H1 (cell line): ENCODE results near the gene C19orf73. TPM values are rescaled to one million over a fixed set of nuclear protein-coding genes. Genes with fewer than 3 reads are reported as not detected.

Source experiments
- CTCF ChIA-PET: fragments of 300-600 bp; sonication (Branson Sonifier 250); formaldehyde crosslinking; loops from one replicate; lab custom pipeline; 2021; ENCODE audit not compliant: partially characterized antibody; lab: Charles Lee
- POLR2A ChIA-PET: fragments of 300-600 bp; sonication (Branson Sonifier 250); formaldehyde crosslinking; loops from one replicate; lab custom pipeline; 2021; ENCODE audit warnings: inconsistent platforms; ENCODE audit not compliant: partially characterized antibody; lab: Charles Lee
- DNase-seq, 2 experiments: peaks; one replicate each; pipeline versions ENCODE4 v3.0.0 to v3.0.0-alpha.2; 2010 to 2022; ENCODE audit warnings: low spot score in 2 of 2, low read depth in 1 of 2, mixed read lengths in 1 of 2
- FAIRE-seq: peaks from 2 replicates; lab custom pipeline; 2011; peaks lifted over from hg19 to GRCh38; lab: Jason Lieb, UNC
- H2AFZ ChIP-seq: 2 replicates; pipeline ENCODE4 v1.8.1; 2012; ENCODE audit warnings: low read length, inconsistent platforms
- H2AK5ac ChIP-seq: 2 replicates; pipeline ENCODE4 v1.6.1; 2013; ENCODE audit warnings: low read depth, low read length
- H2BK120ac ChIP-seq: replicated peaks from 2 replicates; pipeline ENCODE3; 2013; ENCODE audit warnings: low read depth, low read length, inconsistent platforms
- H2BK12ac ChIP-seq: 2 replicates; pipeline ENCODE4 v1.6.1; 2013; ENCODE audit warnings: low read depth, low read length
- H2BK15ac ChIP-seq: 2 replicates; pipeline ENCODE4 v1.6.1; 2013; ENCODE audit warnings: low read length
- H2BK20ac ChIP-seq: 2 replicates; pipeline ENCODE4 v1.6.1; 2013; ENCODE audit warnings: low read length
- H2BK5ac ChIP-seq: 2 replicates; pipeline ENCODE4 v1.6.1; 2013; ENCODE audit warnings: low read depth, low read length
- H3K14ac ChIP-seq: 2 replicates; pipeline ENCODE4 v1.6.1; 2013; ENCODE audit warnings: inconsistent platforms; ENCODE audit not compliant: insufficient read length
- H3K18ac ChIP-seq: 2 replicates; pipeline ENCODE4 v1.6.1; 2013; ENCODE audit warnings: low read length; ENCODE audit errors: extremely low read depth
- H3K23ac ChIP-seq: 2 replicates; pipeline ENCODE4 v1.6.1; 2013; ENCODE audit warnings: inconsistent platforms; ENCODE audit not compliant: insufficient read length
- H3K23me2 ChIP-seq: 2 replicates; pipeline ENCODE4 v1.6.1; 2013; ENCODE audit warnings: low read depth, low read length
- H3K27ac ChIP-seq: 2 replicates; pipeline ENCODE4 v1.6.1; 2011; ENCODE audit warnings: low read depth, low read length, inconsistent platforms
- H3K27me3 ChIP-seq, 4 experiments: replicated peaks in 1 of 4; 1 replicate in 1 of 4; 2 replicates in 3 of 4; pipeline versions ENCODE4 v1.6.1 to v1.8.1; 2011 to 2013; ENCODE audit warnings: low read length in 3 of 4, mild to moderate bottlenecking in 3 of 4, inconsistent platforms in 2 of 4, mixed read lengths in 2 of 4, moderate library complexity in 1 of 4; ENCODE audit not compliant: control insufficient read depth in 3 of 4, insufficient read depth in 3 of 4; ENCODE audit errors: extremely low read depth in 1 of 4
- H3K36me3 ChIP-seq, 4 experiments: 2 replicates each; pipeline versions ENCODE4 v1.6.1 to v1.8.1; 2011 to 2013; ENCODE audit warnings: mild to moderate bottlenecking in 4 of 4, low read length in 3 of 4, moderate library complexity in 2 of 4, control low read depth in 1 of 4, inconsistent platforms in 1 of 4; ENCODE audit not compliant: insufficient read depth in 4 of 4, control insufficient read depth in 2 of 4
- H3K4ac ChIP-seq: replicated peaks from 2 replicates; pipeline ENCODE3; 2013; ENCODE audit warnings: low read length, low read depth, mixed read lengths, inconsistent platforms; ENCODE audit not compliant: insufficient read length
- H3K4me1 ChIP-seq, 4 experiments: replicated peaks in 1 of 4; 1 replicate in 1 of 4; 2 replicates in 3 of 4; pipeline versions ENCODE4 v1.6.1 to v1.8.1; 2011 to 2013; ENCODE audit warnings: low read length in 3 of 4, inconsistent platforms in 2 of 4, mixed read lengths in 1 of 4; ENCODE audit not compliant: insufficient read depth in 4 of 4, control insufficient read depth in 3 of 4
- H3K4me2 ChIP-seq, 2 experiments: 2 replicates each; pipeline versions ENCODE4 v1.6.1 to v1.8.1; 2011 to 2013; ENCODE audit warnings: low read depth in 2 of 2, low read length in 2 of 2, control low read depth in 1 of 2, inconsistent platforms in 1 of 2, mild to moderate bottlenecking in 1 of 2; ENCODE audit not compliant: insufficient read depth in 1 of 2
- H3K4me3 ChIP-seq, 4 experiments: fragments of 200-600, 300-600 bp in 1 of 4; sonication (generic), shearing (Covaris generic), sonication (Bioruptor Twin) in 1 of 4; 2 replicates each; pipeline versions ENCODE4 v1.5.1 to v1.8.1; 2011 to 2016; ENCODE audit warnings: low read length in 4 of 4, low read depth in 3 of 4, control low read depth in 2 of 4, inconsistent platforms in 2 of 4, mild to moderate bottlenecking in 2 of 4, mixed read lengths in 1 of 4, moderate library complexity in 1 of 4; ENCODE audit not compliant: insufficient read depth in 2 of 4; ENCODE audit errors: extremely low read depth in 1 of 4
- H3K56ac ChIP-seq: replicated peaks from 2 replicates; pipeline ENCODE3; 2013; ENCODE audit warnings: low read depth, mild to moderate bottlenecking, mixed read lengths, low read length, inconsistent platforms; ENCODE audit not compliant: insufficient read length
- H3K79me1 ChIP-seq: 2 replicates; pipeline ENCODE4 v1.6.1; 2013; ENCODE audit warnings: low read depth, low read length, control low read depth
- H3K79me2 ChIP-seq, 2 experiments: 2 replicates each; pipeline versions ENCODE4 v1.6.1 to v1.8.1; 2012 to 2013; ENCODE audit warnings: low read length in 2 of 2, mild to moderate bottlenecking in 2 of 2, inconsistent platforms in 1 of 2; ENCODE audit not compliant: insufficient read depth in 2 of 2, control insufficient read depth in 1 of 2
- H3K9ac ChIP-seq, 4 experiments: replicated peaks in 1 of 4; 1 replicate in 1 of 4; 2 replicates in 3 of 4; pipeline versions ENCODE4 v1.6.1 to v1.8.1; 2011 to 2013; ENCODE audit warnings: low read depth in 3 of 4, low read length in 3 of 4, control low read depth in 2 of 4, mild to moderate bottlenecking in 2 of 4, moderate library complexity in 2 of 4, inconsistent platforms in 1 of 4; ENCODE audit errors: extremely low read depth in 1 of 4
- H3K9me3 ChIP-seq, 2 experiments: 2 replicates each; pipeline versions ENCODE4 v1.6.1 to v1.8.1; 2012 to 2013; ENCODE audit warnings: mild to moderate bottlenecking in 2 of 2, moderate library complexity in 2 of 2, control low read depth in 1 of 2, inconsistent platforms in 1 of 2, low read depth in 1 of 2, low read length in 1 of 2, mixed read lengths in 1 of 2; ENCODE audit not compliant: insufficient read depth in 2 of 2
- H4K20me1 ChIP-seq, 2 experiments: replicated peaks in 1 of 2; 2 replicates each; pipeline versions ENCODE3 to v1.8.1; 2011 to 2013; ENCODE audit warnings: inconsistent platforms in 2 of 2, low read length in 2 of 2, mild to moderate bottlenecking in 1 of 2; ENCODE audit not compliant: insufficient read depth in 2 of 2, control insufficient read depth in 1 of 2
- H4K5ac ChIP-seq: 2 replicates; pipeline ENCODE4 v1.6.1; 2013; ENCODE audit warnings: low read length, low read depth, mixed read lengths, inconsistent platforms; ENCODE audit not compliant: insufficient read length
- H4K8ac ChIP-seq: 2 replicates; pipeline ENCODE4 v1.8.0; 2013; ENCODE audit warnings: mild to moderate bottlenecking, moderate library complexity, low read length, inconsistent platforms; ENCODE audit not compliant: insufficient read depth; ENCODE audit errors: extremely low read depth
- H4K91ac ChIP-seq: replicated peaks from 2 replicates; pipeline ENCODE3; 2013; ENCODE audit warnings: low read length, mixed read lengths, inconsistent platforms; ENCODE audit not compliant: insufficient read length
- ASH2L ChIP-seq: fragments of 200-600, 300-600 bp; sonication (generic); IDR thresholded peaks from one replicate; pipeline ENCODE4 v1.7.1; 2017; ENCODE audit warnings: low read length
- BCL11A ChIP-seq, 2 experiments: IDR thresholded peaks; one replicate each; pipeline ENCODE4 v1.6.1; 2011; ENCODE audit warnings: low read depth in 2 of 2, low read length in 2 of 2, mild to moderate bottlenecking in 2 of 2
- EGR1 ChIP-seq: IDR thresholded peaks from 2 replicates; pipeline ENCODE4 v1.6.1; 2011; ENCODE audit warnings: low read depth, low read length, borderline replicate concordance
- GABPA ChIP-seq: IDR thresholded peaks from 2 replicates; pipeline ENCODE4 v1.6.1; 2011; ENCODE audit warnings: mild to moderate bottlenecking, low read length, moderate library complexity, borderline replicate concordance; ENCODE audit not compliant: insufficient read depth
- GTF2F1 ChIP-seq: IDR thresholded peaks from 2 replicates; pipeline ENCODE4 v1.6.1; 2012; ENCODE audit warnings: low read depth, low read length, improper control_type of control experiment, borderline replicate concordance
- HDAC2 ChIP-seq, 2 experiments: fragments of 300-600 bp in 1 of 2; sonication (generic) in 1 of 2; IDR thresholded peaks; 2 replicates each; pipeline ENCODE4 v1.6.1; 2011 to 2012; ENCODE audit warnings: low read depth in 2 of 2, low read length in 2 of 2, mild to moderate bottlenecking in 2 of 2, moderate library complexity in 2 of 2, borderline replicate concordance in 1 of 2, inconsistent platforms in 1 of 2
- JUN ChIP-seq: IDR thresholded peaks from 2 replicates; pipeline ENCODE4 v1.6.1; 2011; ENCODE audit warnings: low read depth, mild to moderate bottlenecking, improper control_type of control experiment, low read length
- KDM1A ChIP-seq: fragments of 200-600, 300-600 bp; sonication (generic); IDR thresholded peaks from 2 replicates; pipeline ENCODE4 v1.7.1; 2016; ENCODE audit warnings: mild to moderate bottlenecking, low read length, borderline replicate concordance
- PHF8 ChIP-seq: fragments of 200-600 bp; sonication (generic); conservative IDR thresholded peaks from 2 replicates; pipeline ENCODE4 v1.7.1; 2012; ENCODE audit warnings: low read depth, mild to moderate bottlenecking, inconsistent platforms, low read length, moderate library complexity
- RFX5 ChIP-seq: IDR thresholded peaks from 2 replicates; pipeline ENCODE4 v1.6.1; 2011; ENCODE audit warnings: low read depth, low read length, improper control_type of control experiment, borderline replicate concordance
- RXRA ChIP-seq: IDR thresholded peaks from 2 replicates; pipeline ENCODE4 v1.6.1; 2011; ENCODE audit warnings: low read depth, mild to moderate bottlenecking, low read length, moderate library complexity; ENCODE audit not compliant: insufficient read depth
- SUZ12 ChIP-seq: fragments of 200-600 bp; sonication (generic); IDR thresholded peaks from 2 replicates; pipeline ENCODE4 v1.6.1; 2012; ENCODE audit warnings: mild to moderate bottlenecking, inconsistent platforms, low read length, moderate library complexity, mixed read lengths
- TEAD4 ChIP-seq: IDR thresholded peaks from 2 replicates; pipeline ENCODE4 v1.6.1; 2012; ENCODE audit warnings: low read depth, low read length, inconsistent platforms, mixed read lengths
- WGBS, 2 experiments: shearing (Covaris generic) in 1 of 2; methylation state at CpG; one replicate each; pipeline versions ENCODE4 v1.1.6 to v1.1.7; 2013 to 2015; ENCODE audit warnings: low lambda C conversion rate in 2 of 2, mixed read lengths in 2 of 2, inconsistent platforms in 1 of 2, low coverage in 1 of 2, missing lambda C conversion rate in 1 of 2; ENCODE audit not compliant: insufficient replicate concordance in 2 of 2, insufficient coverage in 1 of 2, insufficient read length in 1 of 2; ENCODE audit errors: extremely low coverage in 1 of 2, missing lambda C conversion rate in 1 of 2; 5-methylcytosine and 5-hydroxymethylcytosine counted together
- polyA plus RNA-seq, 7 experiments: library from polyadenylated mRNA; depleted of rRNA in 3 of 7; stranded (reverse) in 5 of 7; unstranded in 2 of 7; fragments of >200 nt in 5 of 7; fragments of 200-250 nt in 2 of 7; gene quantifications; 1 replicate in 5 of 7; 2 replicates in 1 of 7; 4 replicates in 1 of 7; pipeline versions ENCODE4 v1.2.1 to v1.2.3, GENCODE V29; 2011 to 2013; ENCODE audit warnings: missing spikeins in 2 of 7, mixed read lengths in 2 of 7
- total RNA-seq: library from RNA; stranded (reverse); fragmentation: NEBNext Ultra II Directional; extraction: Animal tissue kit (Norgen Biotek cat#: 25700); gene quantifications from 2 replicates; pipeline ENCODE4 v1.2.1, GENCODE V29; 2021

Gene C19orf73
- total and polyA plus RNA-seq, 2 of the 8 experiments (the other 6 are each of a cell fraction or from before 2014, with no cell fraction given), result 2.5 to 4.6 TPM

- no peak overlapping the region for H3K4me3 ChIP-seq
- ChIA-PET POLR2A (interaction anchor here (0.7 to 1.2 kb wide), 3 partner anchors 12 to 73 kb away, joined by 3 read pairs; no protein-coding TSS in a partner anchor), CTCF (interaction anchor here (1.0 to 3.3 kb wide), 6 partner anchors 15 to 64 kb away, joined by 3 to 19 read pairs (median 4); partner anchors contain the start of gene LIN7B)
- no peak overlapping the region for H2BK15ac ChIP-seq
- H4K91ac ChIP-seq, result no peak overlapping the region
- no peak overlapping the region for H2BK20ac ChIP-seq
- no peak overlapping the region for H3K27ac ChIP-seq
- H4K5ac ChIP-seq, result no peak overlapping the region
- H3K79me2 ChIP-seq, result no peaks in the 10 kb centered on the region
- no peak overlapping the region for H2BK120ac ChIP-seq
- H3K4ac ChIP-seq, result no peak overlapping the region
- H2BK5ac ChIP-seq, result no peak overlapping the region
- H3K9me3 ChIP-seq, result no peaks in the 10 kb centered on the region
- no peak for FAIRE-seq
- H3K14ac ChIP-seq, result no peak overlapping the region
- no peak overlapping the region for H2BK12ac ChIP-seq
- H3K36me3 ChIP-seq, result no peaks in the 10 kb centered on the region
- no peaks in the 10 kb centered on the region for H4K20me1 ChIP-seq
- H3K23ac ChIP-seq, result no peak overlapping the region
- H3K56ac ChIP-seq, result no peak overlapping the region
- H3K23me2 ChIP-seq, result peaks cover 12% of the 10 kb centered on the region; the same call in 1 of the 2 replicates
- H3K27me3 ChIP-seq, result peaks cover 0 to 11% (median 8%) of the 10 kb centered on the region in 4 experiments; a peak in 4 of 7 replicates
- no peak overlapping the region for H2AK5ac ChIP-seq
- 88% methylated on average over 4 of the region's 4 CpGs; no CpG with 5 or more reads in 1 of the 2 experiments for WGBS, 2 experiments
- no peak overlapping the region for H3K9ac ChIP-seq
- no peak overlapping the region for H3K4me2 ChIP-seq
- peaks cover 0 to 16% (median 9%) of the 10 kb centered on the region in 4 experiments; a peak in 6 of 7 replicates for H3K4me1 ChIP-seq
- no peak overlapping the region for H3K18ac ChIP-seq
- no peak overlapping the region for H2AFZ ChIP-seq
- DNase-seq, result no peak
- no peaks in the 10 kb centered on the region for H3K79me1 ChIP-seq
- no peak overlapping the region for H4K8ac ChIP-seq
- TF ChIP-seq KDM1A, result no peak
- TF ChIP-seq PHF8, result no peak
- no peak for TF ChIP-seq BCL11A (IDR thresholded peaks at IDR 0.05; ENCODE audit: low read depth in 2 of 2, low read length in 2 of 2)
- no peak for TF ChIP-seq JUN
- TF ChIP-seq RFX5, result no peak
- TF ChIP-seq RXRA, result no peak
- TF ChIP-seq GTF2F1, result no peak
- no peak for TF ChIP-seq ASH2L
- no peak for TF ChIP-seq TEAD4
- no peak for TF ChIP-seq EGR1
- TF ChIP-seq GABPA, result no peak
- TF ChIP-seq SUZ12, result no peak
- TF ChIP-seq HDAC2 (IDR thresholded peaks at IDR 0.05; ENCODE audit: borderline replicate concordance in 1 of 2, low read depth in 2 of 2, low read length in 2 of 2), result no peak
Measured at GRCh38 chr19:49161987-49162386, 43.0 kb upstream of the C19orf73 start.
